ENCODE data around the gene AS3MT. TPM values are rescaled to one million over a fixed set of nuclear protein-coding genes. Genes with fewer than 3 reads are reported as not detected.

AS3MT gene
- polyA plus RNA-seq, 1 experiment: 3.0 TPM

DNA sequence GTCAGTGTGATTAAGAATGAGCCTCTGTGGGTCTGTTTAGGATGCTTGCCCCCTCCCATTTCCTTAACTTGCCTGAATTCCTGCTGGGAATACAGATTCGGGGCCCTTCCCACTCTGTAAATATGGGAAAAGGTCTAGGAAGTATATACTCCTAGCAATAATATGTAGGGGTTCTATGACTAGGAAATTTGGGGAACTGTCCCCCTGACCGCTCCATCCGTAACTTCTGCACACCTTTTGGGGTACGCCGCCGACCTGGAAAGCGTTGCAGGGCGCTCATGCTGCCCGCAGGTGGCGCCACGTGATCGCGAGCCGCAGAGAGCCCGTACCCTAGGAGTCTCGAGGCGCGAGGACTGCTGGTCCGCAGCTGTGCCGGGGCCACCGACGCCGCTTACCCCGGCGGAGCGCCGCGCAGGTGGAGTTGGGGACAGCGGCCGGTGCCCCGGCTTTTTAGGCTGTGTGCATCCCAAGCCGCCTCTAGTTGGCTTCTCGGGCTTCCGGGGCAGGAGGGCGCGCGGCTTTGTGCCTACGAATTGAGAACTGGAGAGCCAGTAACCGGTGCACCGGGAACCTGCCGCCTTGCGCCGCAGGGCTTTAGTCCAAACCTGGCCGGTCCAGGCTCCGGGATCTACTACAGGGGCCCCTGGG, 48.2 kb downstream of the AS3MT start:
- Histone ChIP-seq H3K4me3 (ENCODE audit: low read depth, low read length) (peak overlapping the region; percentile 58), H3K27me3 (ENCODE audit: control insufficient read depth, insufficient read depth, low read length) (no peaks in the 10 kb centered on the region), H3K36me3 (ENCODE audit: control insufficient read depth, insufficient read depth, low read length) (no peaks in the 10 kb centered on the region)
- CTCF ChIA-PET: interaction anchor here (0.6 to 8.6 kb wide), 55 partner anchors 9 to 416 kb away, joined by 3 to 57 read pairs (median 4); partner anchors contain the start of genes CYP17A1, INA and RPEL1
- POLR2A ChIA-PET: interaction anchor here (0.5 to 0.6 kb wide), 2 partner anchors 34 to 149 kb away, joined by 3 to 5 read pairs; no protein-coding TSS in a partner anchor
- DNase-seq (ENCODE audit: low read depth): no peak
- TF ChIP-seq, protein P1, sequence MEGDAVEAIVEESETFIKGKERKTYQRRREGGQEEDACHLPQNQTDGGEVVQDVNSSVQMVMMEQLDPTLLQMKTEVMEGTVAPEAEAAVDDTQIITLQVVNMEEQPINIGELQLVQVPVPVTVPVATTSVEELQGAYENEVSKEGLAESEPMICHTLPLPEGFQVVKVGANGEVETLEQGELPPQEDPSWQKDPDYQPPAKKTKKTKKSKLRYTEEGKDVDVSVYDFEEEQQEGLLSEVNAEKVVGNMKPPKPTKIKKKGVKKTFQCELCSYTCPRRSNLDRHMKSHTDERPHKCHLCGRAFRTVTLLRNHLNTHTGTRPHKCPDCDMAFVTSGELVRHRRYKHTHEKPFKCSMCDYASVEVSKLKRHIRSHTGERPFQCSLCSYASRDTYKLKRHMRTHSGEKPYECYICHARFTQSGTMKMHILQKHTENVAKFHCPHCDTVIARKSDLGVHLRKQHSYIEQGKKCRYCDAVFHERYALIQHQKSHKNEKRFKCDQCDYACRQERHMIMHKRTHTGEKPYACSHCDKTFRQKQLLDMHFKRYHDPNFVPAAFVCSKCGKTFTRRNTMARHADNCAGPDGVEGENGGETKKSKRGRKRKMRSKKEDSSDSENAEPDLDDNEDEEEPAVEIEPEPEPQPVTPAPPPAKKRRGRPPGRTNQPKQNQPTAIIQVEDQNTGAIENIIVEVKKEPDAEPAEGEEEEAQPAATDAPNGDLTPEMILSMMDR (IDR thresholded peaks at IDR 0.05; ENCODE audit: insufficient read depth, low read depth, low read length): peak; percentile 98

DNA sequence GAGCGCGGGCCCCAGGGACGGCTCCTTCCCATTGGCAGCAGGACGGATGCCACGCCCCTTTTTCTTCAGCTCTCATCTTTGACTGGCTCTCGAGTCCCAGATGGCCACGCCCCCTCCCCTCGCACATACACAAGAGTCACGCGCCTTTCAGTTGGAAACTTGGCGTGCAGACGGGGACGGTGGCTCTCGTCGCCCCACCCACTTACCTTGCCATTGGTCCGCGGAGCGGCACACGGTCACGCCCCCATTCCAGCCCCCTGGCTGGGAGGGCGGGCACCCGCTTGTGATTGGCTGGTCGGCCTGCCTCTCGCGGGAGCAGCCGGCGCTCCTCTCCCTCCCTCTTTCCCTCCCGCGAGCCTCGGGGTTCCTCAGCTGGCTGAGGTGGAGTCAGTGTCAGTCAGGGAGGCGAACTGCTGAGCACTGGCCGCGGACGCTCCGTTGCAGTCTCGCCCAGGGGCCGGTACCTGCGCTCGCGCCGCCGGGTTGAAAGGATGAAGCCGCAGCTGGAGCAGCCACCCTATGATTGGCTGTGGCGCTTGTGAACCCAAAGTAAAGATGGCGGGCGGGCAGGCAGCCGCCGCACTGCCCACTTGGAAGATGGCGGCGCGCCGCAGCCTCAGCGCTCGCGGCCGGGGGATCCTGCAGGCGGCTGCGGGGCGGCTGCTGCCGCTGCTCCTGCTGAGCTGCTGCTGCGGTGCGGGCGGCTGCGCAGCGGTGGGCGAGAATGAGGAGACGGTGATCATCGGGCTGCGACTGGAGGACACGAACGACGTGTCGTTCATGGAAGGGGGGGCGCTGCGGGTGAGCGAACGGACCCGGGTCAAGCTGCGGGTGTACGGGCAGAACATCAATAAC, 48.9 kb downstream of the AS3MT start, which contains the start of gene CNNM2:
Gene CNNM2, plus strand, starts transcription at position 333 of the 855 bp plus-strand sequence. Its CDS starts 187 bp downstream, at position 520.
- ChIA-PET POLR2A (interaction anchor here (0.5 to 0.6 kb wide), 2 partner anchors 33 to 148 kb away, joined by 3 to 5 read pairs; no protein-coding TSS in a partner anchor), CTCF (interaction anchor here (0.5 to 8.6 kb wide), 51 partner anchors 8 to 428 kb away, joined by 3 to 57 read pairs (median 4); partner anchors contain the start of genes CYP17A1, INA and RPEL1)
- TF ChIP-seq, protein P1 (IDR thresholded peaks at IDR 0.05; ENCODE audit: insufficient read depth, low read depth, low read length): no peak
- Histone ChIP-seq H3K36me3 (ENCODE audit: control insufficient read depth, insufficient read depth, low read length) (no peaks in the 10 kb centered on the region), H3K4me3 (ENCODE audit: low read depth, low read length) (peak within 1 kb of the TSS; percentile 97), H3K27me3 (ENCODE audit: control insufficient read depth, insufficient read depth, low read length) (no peaks in the 10 kb centered on the region)
- peak; percentile 99 for DNase-seq (ENCODE audit: low read depth)

DNA sequence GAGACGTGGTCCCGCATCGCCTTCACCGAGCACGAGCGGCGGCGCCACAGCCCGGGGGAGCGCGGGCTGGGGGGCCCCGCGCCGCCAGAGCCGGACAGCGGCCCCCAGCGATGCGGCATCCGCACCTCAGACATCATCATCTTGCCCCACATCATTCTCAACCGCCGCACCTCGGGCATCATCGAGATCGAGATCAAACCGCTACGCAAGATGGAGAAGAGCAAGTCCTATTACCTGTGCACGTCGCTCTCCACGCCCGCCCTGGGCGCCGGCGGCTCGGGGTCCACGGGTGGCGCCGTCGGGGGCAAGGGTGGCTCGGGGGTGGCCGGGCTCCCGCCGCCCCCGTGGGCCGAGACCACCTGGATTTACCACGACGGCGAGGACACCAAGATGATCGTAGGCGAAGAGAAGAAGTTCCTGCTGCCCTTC, 49.6 kb downstream of the AS3MT start:
- Histone ChIP-seq H3K27me3 (ENCODE audit: control insufficient read depth, insufficient read depth, low read length) (no peaks in the 10 kb centered on the region), H3K4me3 (ENCODE audit: low read depth, low read length) (peak overlapping the region; percentile 97), H3K36me3 (ENCODE audit: control insufficient read depth, insufficient read depth, low read length) (no peaks in the 10 kb centered on the region)
- ChIA-PET CTCF (interaction anchor here (0.9 to 8.6 kb wide), 15 partner anchors 16 to 414 kb away, joined by 4 to 57 read pairs (median 12); partner anchors contain the start of genes CYP17A1 and RPEL1), POLR2A (no interaction called here)
- TF ChIP-seq, protein P1 (IDR thresholded peaks at IDR 0.05; ENCODE audit: insufficient read depth, low read depth, low read length): no peak
- DNase-seq (ENCODE audit: low read depth): no peak

DNA sequence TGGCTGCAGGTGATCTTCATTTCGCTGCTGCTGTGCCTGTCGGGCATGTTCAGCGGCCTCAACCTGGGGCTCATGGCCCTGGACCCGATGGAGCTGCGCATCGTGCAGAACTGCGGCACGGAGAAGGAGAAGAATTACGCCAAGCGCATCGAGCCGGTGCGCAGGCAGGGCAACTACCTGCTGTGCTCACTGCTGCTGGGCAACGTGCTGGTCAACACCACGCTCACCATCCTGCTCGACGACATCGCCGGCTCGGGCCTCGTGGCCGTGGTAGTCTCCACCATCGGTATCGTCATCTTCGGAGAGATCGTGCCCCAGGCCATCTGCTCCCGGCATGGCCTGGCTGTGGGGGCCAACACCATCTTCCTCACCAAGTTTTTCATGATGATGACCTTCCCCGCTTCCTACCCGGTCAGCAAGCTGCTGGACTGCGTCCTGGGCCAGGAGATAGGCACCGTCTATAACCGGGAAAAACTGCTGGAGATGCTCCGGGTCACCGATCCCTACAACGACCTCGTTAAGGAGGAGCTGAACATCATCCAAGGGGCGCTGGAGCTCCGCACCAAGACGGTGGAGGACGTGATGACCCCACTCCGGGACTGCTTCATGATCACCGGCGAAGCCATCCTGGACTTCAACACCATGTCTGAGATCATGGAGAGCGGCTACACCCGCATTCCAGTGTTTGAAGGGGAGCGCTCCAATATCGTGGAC, 50.1 kb downstream of the AS3MT start:
- POLR2A ChIA-PET: no interaction called here
- CTCF ChIA-PET: interaction anchor here (1.0 to 4.1 kb wide), 7 partner anchors 27 to 325 kb away, joined by 3 to 56 read pairs (median 4); partner anchors contain the start of gene RPEL1
- no peaks in the 10 kb centered on the region for H3K27me3 ChIP-seq (ENCODE audit: control insufficient read depth, insufficient read depth, low read length)

More for the DNA sequence above, 50.1 kb downstream of the AS3MT start:
- peak overlapping the region; percentile 97 for H3K4me3 ChIP-seq (ENCODE audit: low read depth, low read length)
- TF ChIP-seq, protein P1 (IDR thresholded peaks at IDR 0.05; ENCODE audit: insufficient read depth, low read depth, low read length): no peak
- no peaks in the 10 kb centered on the region for H3K36me3 ChIP-seq (ENCODE audit: control insufficient read depth, insufficient read depth, low read length)
- no peak for DNase-seq (ENCODE audit: low read depth)
